Muscle of arm (tissue), 12 donors: ENCODE measurements around the gene PARVA. TPM values are rescaled to one million over a fixed set of nuclear protein-coding genes. Genes with fewer than 3 reads are reported as not detected.

ENCODE experiments used
- DNase-seq: peaks from one replicate; pipeline ENCODE4 v3.0.0-alpha.2; 2013
- polyA plus RNA-seq, 12 donors: library from polyadenylated mRNA; unstranded; fragments of 120-200 nt; gene quantifications; one replicate each; pipeline ENCODE4 v1.2.1, GENCODE V29; 2013; ENCODE audit not compliant: insufficient read length in 12 of 12

The PARVA gene
- polyA plus RNA-seq, 12 donors, result 35.6 to 94.3 (median 65.1) TPM

GRCh38 chr11:12526789-12527188, 149.4 kb downstream of the PARVA start:
- no peak for DNase-seq

GRCh38 chr11:12528487-12528886, 151.1 kb downstream of the PARVA start:
- no peak for DNase-seq

- DNase-seq, result no peak
These were observed 151.7 kb downstream of the PARVA start for GRCh38 chr11:12529041-12529440.

GRCh38 chr11:12529793-12530192, 152.4 kb downstream of the PARVA start:
- no peak for DNase-seq

- DNase-seq, result no peak
These were observed 153.6 kb downstream of the PARVA start for GRCh38 chr11:12531020-12531419.

GRCh38 chr11:12531681-12532080, 154.3 kb downstream of the PARVA start:
- DNase-seq, result no peak

- DNase-seq, result no peak
These were observed 155.2 kb downstream of the PARVA start for GRCh38 chr11:12532580-12532979.

GRCh38 chr11:12534549-12534948, 157.2 kb downstream of the PARVA start:
- DNase-seq, result no peak

GRCh38 chr11:12535321-12535720, 157.9 kb downstream of the PARVA start:
- DNase-seq, result no peak

GRCh38 chr11:12536566-12536965, 159.2 kb downstream of the PARVA start:
- no peak for DNase-seq

- DNase-seq, result no peak
These were observed 160.5 kb downstream of the PARVA start for GRCh38 chr11:12537778-12538401.

- DNase-seq, result no peak
These were observed 161.6 kb downstream of the PARVA start for GRCh38 chr11:12538889-12539421.

GRCh38 chr11:12539572-12539971, 162.2 kb downstream of the PARVA start:
- no peak for DNase-seq

GRCh38 chr11:12540075-12540680, 162.8 kb downstream of the PARVA start:
- no peak for DNase-seq

GRCh38 chr11:12540913-12541582, 163.7 kb downstream of the PARVA start:
- DNase-seq, result peak; percentile 69

GRCh38 chr11:12541583-12542151, 164.3 kb downstream of the PARVA start:
- DNase-seq, result no peak

GRCh38 chr11:12542186-12542935, 165.0 kb downstream of the PARVA start:
- no peak for DNase-seq

- no peak for DNase-seq
These were observed 166.4 kb downstream of the PARVA start for GRCh38 chr11:12543596-12544415.

GRCh38 chr11:12544986-12545775, 167.8 kb downstream of the PARVA start:
- no peak for DNase-seq

GRCh38 chr11:12546122-12546521, 168.8 kb downstream of the PARVA start:
- DNase-seq, result no peak
